ENCODE measurements around the gene NHLRC2.
"Not testable (repeated sequence)": the region's sequence is repeated elsewhere in the genome, so short reads cannot be mapped to it uniquely, and the experiment has no call there.

Gene NHLRC2

GRCh38 chr10:113854013-113854760 is at the start of gene NHLRC2, which contains the start of gene DCLRE1A:
Gene NHLRC2, plus strand, starts transcription at chr10:113854661. Its CDS starts 212 bp downstream, at chr10:113854873.
Gene DCLRE1A, minus strand, starts transcription at chr10:113854082. Its CDS starts 900 bp downstream, at chr10:113853182.
- peak; percentile 64 for DNase-seq

- DNase-seq, result no peak
These were observed 48.0 kb upstream of the NHLRC2 start for GRCh38 chr10:113806503-113806902.

- DNase-seq, result no peak
These were observed 46.3 kb upstream of the NHLRC2 start for GRCh38 chr10:113808168-113808567.

GRCh38 chr10:113814700-113815099 is 39.8 kb upstream of the NHLRC2 start:
- DNase-seq, result not testable (repeated sequence)

GRCh38 chr10:113819989-113820388 is 34.5 kb upstream of the NHLRC2 start:
- no peak for DNase-seq

GRCh38 chr10:113820507-113820906 is 34.0 kb upstream of the NHLRC2 start:
- DNase-seq, result no peak

- DNase-seq, result not testable (repeated sequence)
These were observed 33.2 kb upstream of the NHLRC2 start for GRCh38 chr10:113821306-113821705.

GRCh38 chr10:113822174-113822573 is 32.3 kb upstream of the NHLRC2 start:
- DNase-seq, result no peak

- DNase-seq, result no peak
These were observed 31.1 kb upstream of the NHLRC2 start for GRCh38 chr10:113823389-113823788.

GRCh38 chr10:113825791-113826190 is 28.7 kb upstream of the NHLRC2 start:
- no peak for DNase-seq

GRCh38 chr10:113828567-113828966 is 25.9 kb upstream of the NHLRC2 start:
- not testable (repeated sequence) for DNase-seq

- DNase-seq, result no peak
These were observed 12.3 kb upstream of the NHLRC2 start for GRCh38 chr10:113842171-113842570.

- DNase-seq, result no peak
These were observed 10.4 kb upstream of the NHLRC2 start for GRCh38 chr10:113843972-113844485.

- DNase-seq, result no peak
These were observed 8.4 kb upstream of the NHLRC2 start for GRCh38 chr10:113846036-113846435.

GRCh38 chr10:113849140-113849803 is 5.2 kb upstream of the NHLRC2 start:
- no peak for DNase-seq

- no peak for DNase-seq
These were observed 4.5 kb upstream of the NHLRC2 start for GRCh38 chr10:113849946-113850345.

GRCh38 chr10:113853578-113854012 is 866 bp upstream of the NHLRC2 start:
- no peak for DNase-seq

GRCh38 chr10:113854761-113855588 is 514 bp downstream of the NHLRC2 start:
- no peak for DNase-seq

- no peak for DNase-seq
These were observed 2.1 kb downstream of the NHLRC2 start for GRCh38 chr10:113856563-113856962.

GRCh38 chr10:113857210-113857609 is 2.7 kb downstream of the NHLRC2 start:
- DNase-seq, result no peak

GRCh38 chr10:113858541-113858940 is 4.1 kb downstream of the NHLRC2 start:
- no peak for DNase-seq

- DNase-seq, result no peak
These were observed 4.8 kb downstream of the NHLRC2 start for GRCh38 chr10:113859261-113859660.

GRCh38 chr10:113865901-113866300 is 11.4 kb downstream of the NHLRC2 start:
- DNase-seq, result no peak
